ENCODE data around the gene TCF4.

- TF ChIP-seq CTCF (IDR thresholded peaks at IDR 0.05): no peak
- no peak for TF ChIP-seq POLR2AphosphoS5 (IDR thresholded peaks at IDR 0.05)
These were observed 358.3 kb downstream of the TCF4 start for GRCh38 chr18:55229682-55230081.

All from sigmoid colon (tissue), 4 donors.